Ramos (cell line): Measurements from ENCODE around the gene DEFB108B.
"Not testable (repeated sequence)": the region's sequence is repeated elsewhere in the genome, so short reads cannot be mapped to it uniquely, and the experiment has no call there.

Experiments used
- in situ Hi-C: fragments of 300-500 bp; cut with MboI; formaldehyde crosslinking; loops from one replicate; pipeline ENCODE4 v1.14.3; 2022; ENCODE audit warnings: low sequenced_read_pairs; ENCODE audit not compliant: unreplicated experiment

Gene DEFB108B

GRCh38 chr11:71832811-71833210 is at the start of gene DEFB108B:
TSS of gene DEFB108B (plus strand) at chr11:71833200. CDS start at chr11:71833200, 0 bp downstream.
- in situ Hi-C loops: not testable (repeated sequence)

- in situ Hi-C loops: not testable (repeated sequence)
Measured at GRCh38 chr11:71786114-71786847, 46.7 kb upstream of the DEFB108B start.

- in situ Hi-C loops: not testable (repeated sequence)
Measured at GRCh38 chr11:71786848-71787097, 46.2 kb upstream of the DEFB108B start.

DNA sequence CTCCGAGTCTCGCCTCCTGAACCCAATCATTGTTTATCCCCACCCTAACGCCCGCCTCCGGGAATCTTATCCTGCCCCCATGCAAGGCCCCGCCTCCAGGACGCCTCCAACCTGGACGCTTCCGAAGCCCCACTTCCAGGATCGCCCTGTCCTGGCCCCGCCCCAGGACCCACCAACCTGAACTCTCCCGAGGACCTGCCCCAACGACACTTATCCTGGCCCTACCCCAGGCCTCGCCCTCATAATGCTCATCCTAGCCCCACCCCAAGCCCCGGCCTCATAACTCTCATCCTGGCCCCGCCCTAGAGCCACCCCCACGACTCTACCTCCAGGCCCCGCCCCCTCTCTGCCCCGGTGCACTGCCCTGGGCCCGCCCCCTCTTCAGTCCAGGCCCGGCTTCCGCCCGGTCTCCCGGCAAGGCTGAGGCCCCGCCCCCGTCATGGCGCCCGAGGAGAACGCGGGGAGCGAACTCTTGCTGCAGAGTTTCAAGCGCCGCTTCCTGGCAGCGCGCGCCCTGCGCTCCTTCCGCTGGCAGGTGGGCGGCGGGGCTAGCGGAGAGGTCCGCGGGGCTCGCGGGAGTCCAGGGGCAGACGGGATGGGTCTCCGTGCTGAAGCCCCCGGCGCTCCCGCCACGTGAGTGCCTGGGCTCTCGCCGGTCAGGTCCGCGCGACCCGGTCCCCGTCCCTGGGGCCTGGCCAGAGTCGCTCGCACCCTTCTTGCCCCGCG is 45.7 kb upstream of the DEFB108B start:
- in situ Hi-C loops: no loop called here

- in situ Hi-C loops: not testable (repeated sequence)
Measured at GRCh38 chr11:71787824-71788454, 45.1 kb upstream of the DEFB108B start.

DNA sequence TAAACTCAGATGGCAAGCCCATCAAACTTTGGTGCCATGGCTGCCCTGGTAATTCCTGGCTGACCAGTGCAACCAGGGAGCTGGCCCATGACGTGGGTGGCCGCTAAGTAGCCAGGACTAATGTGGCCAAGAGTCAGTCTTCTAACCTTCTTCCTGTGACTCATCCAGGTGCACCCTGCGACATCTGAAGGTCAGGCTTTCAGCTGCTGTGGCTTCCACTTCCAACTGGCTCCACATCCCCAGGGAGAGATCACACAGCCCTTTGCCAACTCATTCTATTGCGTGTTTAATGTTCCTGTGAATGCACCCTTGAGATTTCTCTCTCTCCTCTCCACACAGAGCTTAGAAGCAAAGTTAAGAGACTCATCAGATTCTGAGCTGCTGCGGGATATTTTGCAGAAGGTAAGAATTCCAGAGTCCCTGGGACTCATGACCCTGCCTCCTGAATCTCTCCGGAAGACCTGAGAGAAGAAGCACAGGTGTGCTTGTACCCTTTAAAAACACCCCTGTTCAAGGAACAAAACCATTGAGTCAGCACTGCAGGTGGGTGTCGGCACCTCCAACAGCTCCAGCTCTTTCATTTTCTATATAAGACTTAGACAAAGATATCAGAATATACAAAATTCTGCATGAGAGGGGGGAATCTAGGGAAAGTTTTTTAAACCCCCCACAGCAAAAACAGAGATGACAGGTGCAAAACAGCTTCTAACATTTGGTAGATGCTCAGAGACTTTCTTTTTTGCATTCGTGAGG is 43.4 kb upstream of the DEFB108B start:
- in situ Hi-C loops: not testable (repeated sequence)

GRCh38 chr11:71791111-71791510 is 41.9 kb upstream of the DEFB108B start:
- in situ Hi-C loops: not testable (repeated sequence)

DNA sequence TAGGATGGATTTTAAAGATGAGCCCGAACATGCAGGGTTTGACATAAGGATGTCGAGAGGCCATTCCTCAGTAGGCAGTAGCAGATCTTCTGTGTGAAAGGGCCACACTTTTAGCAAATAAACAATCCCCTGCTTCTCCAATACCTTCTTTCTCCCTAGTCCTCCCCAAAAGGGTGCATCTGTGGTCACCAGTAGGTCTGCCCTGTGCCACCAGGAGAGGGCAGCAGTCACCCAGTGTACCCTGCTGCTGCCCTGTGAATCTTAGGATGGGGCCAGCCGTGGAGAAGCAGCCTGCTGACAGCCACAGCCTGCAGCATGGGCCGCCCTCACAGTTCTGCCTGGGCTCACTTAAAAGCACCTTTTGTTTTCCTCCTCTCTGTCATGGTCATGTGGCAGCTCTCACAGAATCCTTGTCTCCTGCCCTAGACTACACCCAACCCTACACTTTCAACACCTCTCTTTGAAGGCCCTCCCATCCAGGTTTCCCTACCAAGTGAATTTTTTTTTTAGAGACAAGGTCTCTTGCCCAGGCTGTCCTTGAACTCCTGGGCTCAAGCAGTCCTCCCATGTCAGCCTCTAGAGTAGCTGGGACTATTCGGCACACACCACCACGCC is 40.3 kb upstream of the DEFB108B start:
- in situ Hi-C loops: not testable (repeated sequence)

DNA sequence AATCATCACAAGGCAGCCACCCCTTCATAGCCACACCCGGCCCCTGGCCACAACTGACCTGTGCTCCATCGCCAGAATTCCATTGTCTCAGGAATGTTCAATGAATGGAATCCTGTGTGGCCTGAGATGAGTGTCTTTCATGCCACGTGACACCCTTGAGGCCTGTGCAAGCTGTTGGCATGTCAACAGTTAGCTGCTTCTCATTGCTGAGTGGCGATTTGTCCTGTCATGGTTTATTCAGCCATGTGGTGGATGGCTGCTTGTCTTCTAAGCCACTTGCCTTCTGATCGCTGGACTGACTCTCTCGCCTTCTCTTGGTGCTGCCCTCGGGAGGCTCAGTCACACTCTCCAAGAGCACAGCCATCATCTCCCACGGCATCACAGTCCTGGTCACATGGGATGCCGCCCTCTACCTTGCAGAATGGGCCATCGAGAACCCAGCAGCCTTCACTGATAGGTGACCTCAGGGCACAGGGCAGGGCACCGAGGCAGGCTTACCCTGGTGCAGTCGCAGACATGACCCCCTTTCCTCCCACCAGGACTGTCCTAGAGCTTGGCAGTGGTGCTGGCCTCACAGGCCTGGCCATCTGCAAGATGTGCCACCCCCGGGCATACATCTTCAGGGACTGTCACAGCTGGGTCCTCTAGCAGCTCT is 38.5 kb upstream of the DEFB108B start:
- in situ Hi-C loops: not testable (repeated sequence)

GRCh38 chr11:71795236-71795635 is 37.8 kb upstream of the DEFB108B start:
- in situ Hi-C loops: not testable (repeated sequence)

DNA sequence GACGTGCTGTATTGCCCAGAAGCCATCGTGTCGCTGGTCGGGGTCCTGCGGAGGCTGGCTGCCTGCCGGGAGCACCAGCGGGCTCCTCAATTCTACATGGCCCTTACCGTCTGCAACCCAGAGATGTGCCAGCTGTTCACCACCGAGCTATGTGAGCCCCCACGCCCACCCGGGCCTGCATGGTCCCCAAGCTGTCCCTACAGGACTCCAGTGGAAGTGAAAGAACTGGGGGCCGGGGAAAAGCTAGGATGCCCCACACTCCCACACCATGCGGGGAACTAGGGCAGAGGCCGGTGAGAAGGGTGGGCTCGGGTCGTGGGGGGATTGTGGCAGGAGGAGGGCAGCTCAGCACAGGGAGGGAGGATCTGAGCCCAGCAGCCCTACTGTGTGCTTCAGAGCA is 37.0 kb upstream of the DEFB108B start:
- in situ Hi-C loops: not testable (repeated sequence)

- in situ Hi-C loops: not testable (repeated sequence)
Measured at GRCh38 chr11:71796781-71797180, 36.2 kb upstream of the DEFB108B start.

DNA sequence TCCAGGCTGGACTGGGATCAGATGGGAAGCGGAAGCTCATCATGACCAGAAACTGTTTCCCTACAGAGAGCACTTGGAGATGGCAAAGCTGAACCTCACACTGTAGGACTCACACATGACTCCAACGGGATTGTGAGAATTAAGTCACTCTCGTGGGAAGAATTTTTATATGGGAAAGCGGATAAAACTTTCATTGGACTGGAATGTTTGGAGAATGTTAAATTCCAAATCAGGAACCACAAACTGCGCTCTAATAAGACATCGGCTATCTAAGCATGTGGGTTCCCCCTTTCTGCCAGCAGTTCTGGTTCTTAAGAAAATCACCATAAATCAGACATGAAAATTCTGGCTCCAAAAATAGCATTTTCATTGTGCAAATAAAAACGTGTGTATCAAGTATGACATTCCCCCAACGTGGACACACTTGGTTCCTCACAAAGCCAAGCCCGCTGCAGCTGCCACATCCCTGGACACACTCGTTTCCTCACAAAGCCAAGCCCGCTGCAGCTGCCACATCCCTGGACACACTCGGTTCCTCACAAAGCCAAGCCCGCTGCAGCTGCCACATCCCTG is 33.4 kb upstream of the DEFB108B start:
- in situ Hi-C loops: not testable (repeated sequence)

GRCh38 chr11:71800335-71800953 is 32.6 kb upstream of the DEFB108B start:
- in situ Hi-C loops: not testable (repeated sequence)

DNA sequence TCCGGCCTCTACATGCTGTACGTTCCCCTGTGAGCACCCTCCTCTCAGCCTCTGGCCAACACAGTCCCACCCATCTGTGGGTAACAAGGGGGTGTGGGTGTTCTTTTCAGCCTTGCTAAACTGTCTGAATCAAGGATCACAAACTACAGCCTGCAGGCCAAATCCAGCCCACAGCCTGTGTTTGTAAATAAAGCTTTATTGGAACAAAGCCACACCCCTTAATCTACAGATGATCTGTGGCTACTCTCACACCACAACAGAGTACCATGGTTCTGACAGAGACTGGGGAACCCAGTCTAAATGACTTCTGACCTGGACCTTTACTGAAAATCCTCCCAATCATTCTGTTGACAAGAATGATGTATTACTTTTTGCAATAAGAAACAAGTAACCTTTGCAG is 32.0 kb upstream of the DEFB108B start:
- in situ Hi-C loops: not testable (repeated sequence)

DNA sequence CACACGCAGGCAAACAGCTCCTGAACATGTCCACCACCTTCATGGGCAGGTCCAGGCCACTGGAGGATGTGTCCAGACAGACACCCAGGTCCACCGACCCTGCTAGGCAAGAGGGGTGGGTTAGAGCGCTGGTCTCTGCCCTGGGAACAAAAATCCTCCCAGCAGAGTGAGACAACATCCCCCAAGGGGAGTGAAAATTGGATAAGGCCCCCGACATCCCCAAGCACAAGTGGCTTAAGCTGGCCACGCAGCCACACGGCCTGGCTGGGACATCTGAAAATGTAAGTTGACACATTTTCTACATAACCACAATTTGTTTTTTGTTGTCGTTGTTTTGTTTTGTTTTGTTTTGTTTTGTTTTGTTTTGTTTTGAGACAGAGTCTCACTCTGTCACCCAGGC is 30.1 kb upstream of the DEFB108B start:
- in situ Hi-C loops: not testable (repeated sequence)

GRCh38 chr11:71804158-71804947 is 28.6 kb upstream of the DEFB108B start:
- in situ Hi-C loops: not testable (repeated sequence)

DNA sequence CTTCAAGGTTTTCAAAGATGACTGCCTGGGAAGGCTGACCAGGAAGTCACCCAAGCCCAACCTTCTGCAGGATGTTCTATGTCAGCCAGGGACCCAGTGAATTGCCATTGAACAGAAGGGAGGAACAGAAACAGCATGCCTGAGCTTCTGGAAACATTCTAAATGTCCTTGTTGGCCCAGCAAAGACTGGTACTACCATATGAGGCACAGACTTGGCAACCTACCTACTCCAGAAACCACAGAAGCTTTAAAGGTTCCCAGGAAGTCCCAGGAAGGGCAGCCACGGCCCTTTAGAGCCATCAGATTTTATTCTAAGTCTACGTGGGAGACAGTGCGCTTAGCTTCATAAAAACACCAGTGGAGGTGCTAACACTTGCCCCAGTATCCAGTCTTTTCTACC is 20.5 kb upstream of the DEFB108B start:
- in situ Hi-C loops: not testable (repeated sequence)
